Dermis blood vessel endothelial cell (primary cell): ENCODE measurements around the gene SAC3D1. TPM values are rescaled to one million over a fixed set of nuclear protein-coding genes. Genes with fewer than 3 reads are reported as not detected.
A peak's percentile ranks its signal among the peaks of the same experiment; 100 is the strongest.
"Not testable (repeated sequence)": the region's sequence is repeated elsewhere in the genome, so short reads cannot be mapped to it uniquely, and the experiment has no call there.

Source experiments
- DNase-seq: peaks from one replicate; pipeline ENCODE4 v3.0.0; 2010
- total RNA-seq: library from RNA; depleted of rRNA; stranded (reverse); fragments of >200 nt; gene quantifications from 2 replicates; pipeline ENCODE4 v1.2.3, GENCODE V29; 2014

The SAC3D1 gene
- 12.4 and 16.0 TPM in 2 replicates for total RNA-seq

- peak; percentile 90 for DNase-seq
Observed at GRCh38 chr11:65040847-65041622, at the start of gene SAC3D1. Gene SAC3D1 (plus strand): TSS chr11:65041210. CDS start chr11:65041293, 83 bp downstream.

GRCh38 chr11:64994318-64994717, 46.7 kb upstream of the SAC3D1 start:
- no peak for DNase-seq

- no peak for DNase-seq
Observed at GRCh38 chr11:64996327-64996709, 44.7 kb upstream of the SAC3D1 start.

- peak; percentile 62 for DNase-seq
Observed at GRCh38 chr11:64996710-64997380, 44.2 kb upstream of the SAC3D1 start, which contains the start of gene BATF2. Gene BATF2 (minus strand): TSS chr11:64996971. CDS start chr11:64996914, 57 bp downstream.

GRCh38 chr11:64998141-64998540, 42.9 kb upstream of the SAC3D1 start:
- no peak for DNase-seq

- DNase-seq: no peak
Observed at GRCh38 chr11:64998690-64999431, 42.1 kb upstream of the SAC3D1 start.

GRCh38 chr11:64999478-64999877, 41.5 kb upstream of the SAC3D1 start:
- DNase-seq: no peak

- no peak for DNase-seq
Observed at GRCh38 chr11:65002706-65003105, 38.3 kb upstream of the SAC3D1 start.

- peak; percentile 20 for DNase-seq
Observed at GRCh38 chr11:65003282-65003681, 37.7 kb upstream of the SAC3D1 start.

GRCh38 chr11:65003968-65004367, 37.0 kb upstream of the SAC3D1 start:
- not testable (repeated sequence) for DNase-seq

GRCh38 chr11:65008016-65008415, 33.0 kb upstream of the SAC3D1 start:
- DNase-seq: no peak

- DNase-seq: no peak
Observed at GRCh38 chr11:65008873-65009272, 32.1 kb upstream of the SAC3D1 start.

GRCh38 chr11:65013130-65013887, 27.7 kb upstream of the SAC3D1 start:
- DNase-seq: peak; percentile 90

- peak; percentile 94 for DNase-seq
Observed at GRCh38 chr11:65013888-65014725, 26.9 kb upstream of the SAC3D1 start, which contains the start of gene ARL2. Gene ARL2 (plus strand): TSS chr11:65014160. CDS start chr11:65014208, 48 bp downstream.

- DNase-seq: no peak
Observed at GRCh38 chr11:65014726-65015227, 26.2 kb upstream of the SAC3D1 start.

- no peak for DNase-seq
Observed at GRCh38 chr11:65016705-65017104, 24.3 kb upstream of the SAC3D1 start.

- DNase-seq: no peak
Observed at GRCh38 chr11:65017937-65018336, 23.1 kb upstream of the SAC3D1 start.

GRCh38 chr11:65019824-65020223, 21.2 kb upstream of the SAC3D1 start:
- DNase-seq: no peak

- DNase-seq: no peak
Observed at GRCh38 chr11:65021003-65021402, 20.0 kb upstream of the SAC3D1 start.

GRCh38 chr11:65021509-65021908, 19.5 kb upstream of the SAC3D1 start:
- no peak for DNase-seq

- not testable (repeated sequence) for DNase-seq
Observed at GRCh38 chr11:65023502-65023901, 17.5 kb upstream of the SAC3D1 start.
